Adrenal gland (tissue), 5 donors: ENCODE results near the gene PLEKHO2.
"Not testable (repeated sequence)": the region's sequence is repeated elsewhere in the genome, so short reads cannot be mapped to it uniquely, and the experiment has no call there.

Experiments used
- POLR2A ChIP-seq, 2 donors: fragments of 450-650 bp; IDR thresholded peaks; one replicate each; pipeline ENCODE4 v1.6.1; 2017; ENCODE audit warnings: antibody characterized with exemption in 2 of 2, mild to moderate bottlenecking in 2 of 2, moderate library complexity in 1 of 2
- TF ChIP-seq, protein P1 (sequence below), 6 experiments: fragments of 450-650 bp in 4 of 6; fragments of 200-600 bp in 2 of 6; sonication (generic) in 1 of 6; IDR thresholded peaks; 1 replicate in 5 of 6; 2 replicates in 1 of 6; pipeline versions ENCODE4 v1.5.1 to v1.8.0; 2016 to 2021; ENCODE audit warnings: antibody characterized with exemption in 6 of 6, mild to moderate bottlenecking in 2 of 6, moderate library complexity in 1 of 6
- donor health status: DM: no; HTN: no; CAD: no.

- TF ChIP-seq, protein P1, sequence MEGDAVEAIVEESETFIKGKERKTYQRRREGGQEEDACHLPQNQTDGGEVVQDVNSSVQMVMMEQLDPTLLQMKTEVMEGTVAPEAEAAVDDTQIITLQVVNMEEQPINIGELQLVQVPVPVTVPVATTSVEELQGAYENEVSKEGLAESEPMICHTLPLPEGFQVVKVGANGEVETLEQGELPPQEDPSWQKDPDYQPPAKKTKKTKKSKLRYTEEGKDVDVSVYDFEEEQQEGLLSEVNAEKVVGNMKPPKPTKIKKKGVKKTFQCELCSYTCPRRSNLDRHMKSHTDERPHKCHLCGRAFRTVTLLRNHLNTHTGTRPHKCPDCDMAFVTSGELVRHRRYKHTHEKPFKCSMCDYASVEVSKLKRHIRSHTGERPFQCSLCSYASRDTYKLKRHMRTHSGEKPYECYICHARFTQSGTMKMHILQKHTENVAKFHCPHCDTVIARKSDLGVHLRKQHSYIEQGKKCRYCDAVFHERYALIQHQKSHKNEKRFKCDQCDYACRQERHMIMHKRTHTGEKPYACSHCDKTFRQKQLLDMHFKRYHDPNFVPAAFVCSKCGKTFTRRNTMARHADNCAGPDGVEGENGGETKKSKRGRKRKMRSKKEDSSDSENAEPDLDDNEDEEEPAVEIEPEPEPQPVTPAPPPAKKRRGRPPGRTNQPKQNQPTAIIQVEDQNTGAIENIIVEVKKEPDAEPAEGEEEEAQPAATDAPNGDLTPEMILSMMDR (IDR thresholded peaks at IDR 0.05) = not testable (repeated sequence)
- TF ChIP-seq POLR2A (IDR thresholded peaks at IDR 0.05) = not testable (repeated sequence)
Measured at GRCh38 chr15:64814965-64815364, 26.8 kb upstream of the PLEKHO2 start.
